NCI-H1436 treated with DMSO at 0.1 percent for 48 hours (cell line): Measurements from ENCODE around the gene ANKRD65.
"Not testable (repeated sequence)": the region's sequence is repeated elsewhere in the genome, so short reads cannot be mapped to it uniquely, and the experiment has no call there.

Source experiments
- DNase-seq: peaks from one replicate; lab custom pipeline; 2025; lab: John Stamatoyannopoulos, UW

The ANKRD65 gene

GRCh38 chr1:1370094-1370493 is 51.0 kb downstream of the ANKRD65 start:
- not testable (repeated sequence) for DNase-seq
